Pancreas (tissue), 10 donors: Measurements from ENCODE around the gene ZNF592. TPM values are rescaled to one million over a fixed set of nuclear protein-coding genes. Genes with fewer than 3 reads are reported as not detected.

Source experiments
- ATAC-seq, 4 donors: fragments of 200-7000 bp; cut with Tn5 transposase; one replicate each; pipeline versions ENCODE4 v1.8.0 to v1.9.1; 2020; ENCODE audit warnings: mild to moderate bottlenecking in 4 of 4, moderate library complexity in 4 of 4
- DNase-seq, 6 donors: peaks; one replicate each; pipeline ENCODE4 v3.0.0-alpha.2; 2020
- FAIRE-seq: peaks from 2 replicates; lab custom pipeline; 2012; peaks lifted over from hg19 to GRCh38; lab: Jason Lieb, UNC
- H3K27ac ChIP-seq, 4 donors: fragments of 200-600 bp; sonication (generic); 1 replicate in 3 of 4; 2 replicates in 1 of 4; pipeline versions ENCODE4 v1.5.0 to v1.8.0; 2020
- H3K27me3 ChIP-seq, 4 donors: fragments of 200-600 bp; one replicate each; pipeline ENCODE4 v1.8.0; 2021
- H3K36me3 ChIP-seq, 3 donors: fragments of 200-600 bp; sonication (generic) in 1 of 3; one replicate each; pipeline versions ENCODE4 v1.5.0 to v1.8.0; 2020 to 2021
- H3K4me1 ChIP-seq, 3 donors: fragments of 200-600 bp; one replicate each; pipeline ENCODE4 v1.8.0; 2021
- H3K4me3 ChIP-seq, 4 donors: fragments of 200-600 bp; sonication (generic) in 2 of 4; one replicate each; pipeline versions ENCODE4 v1.5.0 to v1.8.0; 2020 to 2021
- H3K9me3 ChIP-seq, 4 donors: fragments of 200-600 bp; one replicate each; pipeline ENCODE4 v1.8.0; 2021
- WGBS, 2 donors: extraction: QIAGEN DNeasy Blood & Tissue Kit; methylation state at CpG; one replicate each; pipeline ENCODE4 v1.1.7; 2013; 5-methylcytosine and 5-hydroxymethylcytosine counted together
- intact Hi-C, 3 donors: fragments of 100-400 bp; cut with DNase I; formaldehyde crosslinking; loops; one replicate each; pipeline versions ENCODE4 v1.11.1 to v1.14.2; 2022
- polyA plus RNA-seq, 2 donors: library from polyadenylated mRNA; stranded (reverse); fragments of 200-250 nt; gene quantifications; one replicate each; pipeline ENCODE4 v1.2.3, GENCODE V29; 2013
- total RNA-seq, 6 donors: library from RNA; stranded (reverse); fragmentation: NEBNext Ultra II Directional in 4 of 6; extraction: Animal tissue kit (Norgen Biotek cat#: 25700) in 4 of 6; gene quantifications; one replicate each; pipeline versions ENCODE4 v1.2.1 to v1.2.4, GENCODE V29; 2021 to 2023
- TF ChIP-seq, protein P1 (sequence below), 4 donors: fragments of 200-600 bp; sonication (generic) in 3 of 4; IDR thresholded peaks; one replicate each; pipeline versions ENCODE4 v1.5.0 to v1.8.0; 2021; ENCODE audit warnings: antibody characterized with exemption in 4 of 4
- donor health status: healthy with polysubstance abuse.
- donor health status: DM: no; HTN: no; CAD: no; lungs with moderate emphysema.
- donor health status: DM: no; HTN: no; CAD: no.
- donor health status: control.
- donor health status: control.
- donor health status: Bipolar disorder and iron deficiency.
- donor health status: DM: yes; HTN: yes; CAD: no.
- donor health status: DM: no; HTN: no; CAD: no.
- donor health status: DM: no; HTN: no; CAD: no.
- donor health status: DM: yes; HTN: yes; CAD: no.

ZNF592 gene
- total and polyA plus RNA-seq, 8 donors: 9.1 to 16.6 (median 12.0) TPM

DNA sequence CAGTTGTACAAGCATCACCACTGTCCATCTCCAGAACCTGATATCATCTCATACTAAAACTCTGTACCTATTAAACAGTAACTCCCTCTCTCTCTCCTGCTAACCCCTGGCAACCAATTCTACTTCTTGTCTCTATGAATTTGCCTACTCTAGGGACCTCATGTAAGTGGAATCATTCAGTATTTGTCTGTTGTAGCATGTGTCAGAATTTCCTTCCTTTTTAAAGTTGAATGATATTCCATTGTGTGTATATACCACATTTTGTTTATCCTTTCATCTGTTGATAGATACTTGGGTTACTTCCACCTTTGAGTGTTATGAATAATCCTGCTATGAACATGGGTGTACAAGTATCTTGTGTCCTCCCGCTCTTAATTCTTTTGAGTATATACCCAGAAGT is 16.6 kb downstream of the ZNF592 start:
- H3K4me3 ChIP-seq: no peak overlapping the region
- DNase-seq: no peak
- peaks cover 21 to 35% (median 34%) of the 10 kb centered on the region in 3 donors for H3K4me1 ChIP-seq
- FAIRE-seq: no peak
- H3K27ac ChIP-seq: no peak overlapping the region
- WGBS, 2 donors: 98 to 100% methylated on average over 1 of the region's 1 CpG
- intact Hi-C loops: no loop called here
- no peak for ATAC-seq
- no peaks in the 10 kb centered on the region for H3K9me3 ChIP-seq
- peaks cover 0 to 22% (median 2%) of the 10 kb centered on the region in 3 donors for H3K36me3 ChIP-seq
- no peaks in the 10 kb centered on the region for H3K27me3 ChIP-seq
- TF ChIP-seq, protein P1, sequence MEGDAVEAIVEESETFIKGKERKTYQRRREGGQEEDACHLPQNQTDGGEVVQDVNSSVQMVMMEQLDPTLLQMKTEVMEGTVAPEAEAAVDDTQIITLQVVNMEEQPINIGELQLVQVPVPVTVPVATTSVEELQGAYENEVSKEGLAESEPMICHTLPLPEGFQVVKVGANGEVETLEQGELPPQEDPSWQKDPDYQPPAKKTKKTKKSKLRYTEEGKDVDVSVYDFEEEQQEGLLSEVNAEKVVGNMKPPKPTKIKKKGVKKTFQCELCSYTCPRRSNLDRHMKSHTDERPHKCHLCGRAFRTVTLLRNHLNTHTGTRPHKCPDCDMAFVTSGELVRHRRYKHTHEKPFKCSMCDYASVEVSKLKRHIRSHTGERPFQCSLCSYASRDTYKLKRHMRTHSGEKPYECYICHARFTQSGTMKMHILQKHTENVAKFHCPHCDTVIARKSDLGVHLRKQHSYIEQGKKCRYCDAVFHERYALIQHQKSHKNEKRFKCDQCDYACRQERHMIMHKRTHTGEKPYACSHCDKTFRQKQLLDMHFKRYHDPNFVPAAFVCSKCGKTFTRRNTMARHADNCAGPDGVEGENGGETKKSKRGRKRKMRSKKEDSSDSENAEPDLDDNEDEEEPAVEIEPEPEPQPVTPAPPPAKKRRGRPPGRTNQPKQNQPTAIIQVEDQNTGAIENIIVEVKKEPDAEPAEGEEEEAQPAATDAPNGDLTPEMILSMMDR (IDR thresholded peaks at IDR 0.05): no peak

DNA sequence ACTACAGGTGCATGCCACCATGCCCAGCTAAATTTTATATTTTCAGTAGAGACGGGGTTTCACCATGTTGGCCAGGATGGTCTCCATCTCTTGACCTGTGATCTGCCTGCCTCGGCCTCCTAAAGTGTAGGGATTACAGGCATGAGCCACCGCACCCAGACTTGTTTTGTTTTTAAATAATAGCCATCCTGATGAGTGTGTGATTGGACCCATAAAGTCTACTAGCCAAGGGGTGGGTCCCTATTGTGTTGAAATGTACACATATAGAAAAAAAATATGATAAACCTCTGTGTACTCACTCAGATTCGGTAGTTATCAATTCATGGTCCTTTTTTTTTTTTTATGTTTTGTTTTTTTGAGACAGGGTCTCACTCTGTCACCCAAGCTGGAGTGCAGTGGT is 17.3 kb downstream of the ZNF592 start:
- intact Hi-C loops: no loop called here
- no peaks in the 10 kb centered on the region for H3K27me3 ChIP-seq
- 87% methylated on average over 4 of the region's 4 CpGs for WGBS, 2 donors
- H3K27ac ChIP-seq: no peak overlapping the region
- FAIRE-seq (no peak), DNase-seq (no peak), ATAC-seq (no peak)
- TF ChIP-seq, protein P1 (IDR thresholded peaks at IDR 0.05): no peak
- H3K36me3 ChIP-seq: peaks cover 0 to 22% (median 2%) of the 10 kb centered on the region in 3 donors
- peaks cover 18 to 33% (median 28%) of the 10 kb centered on the region in 3 donors for H3K4me1 ChIP-seq
- no peak overlapping the region for H3K4me3 ChIP-seq
- no peaks in the 10 kb centered on the region for H3K9me3 ChIP-seq

DNA sequence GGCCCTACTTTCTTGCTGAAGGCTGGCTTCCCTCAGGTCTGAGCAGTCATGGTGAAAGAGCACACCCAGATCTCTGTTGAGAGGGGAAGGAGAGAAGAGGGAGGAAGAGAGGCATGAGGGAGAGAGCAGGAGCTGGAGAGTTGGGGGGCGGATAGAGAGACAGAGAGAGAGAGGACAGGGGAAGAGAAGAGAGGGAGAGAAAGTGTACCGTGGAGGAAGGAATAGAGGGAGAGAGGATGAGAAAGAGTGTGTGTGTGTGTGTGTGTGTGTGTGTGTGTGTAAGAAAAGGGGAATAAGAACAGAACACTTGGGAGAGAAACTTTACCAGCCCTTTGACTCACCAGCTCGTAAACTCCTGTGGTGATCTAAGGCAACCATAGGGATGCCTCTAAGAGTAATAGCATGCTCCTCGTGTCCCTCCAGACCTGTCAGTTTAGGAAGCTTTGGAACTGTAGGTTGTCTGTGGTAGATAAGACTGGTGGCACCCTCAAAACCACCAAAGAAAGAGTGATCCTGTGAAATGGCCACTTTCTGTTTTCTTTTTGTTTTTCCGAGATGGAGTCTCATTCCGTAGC is 18.2 kb downstream of the ZNF592 start:
- peaks cover 0 to 22% (median 2%) of the 10 kb centered on the region in 3 donors for H3K36me3 ChIP-seq
- intact Hi-C loops: no loop called here
- H3K9me3 ChIP-seq: no peaks in the 10 kb centered on the region
- no peaks in the 10 kb centered on the region for H3K27me3 ChIP-seq
- H3K4me3 ChIP-seq: no peak overlapping the region
- H3K27ac ChIP-seq: no peak overlapping the region
- FAIRE-seq: no peak
- WGBS, 2 donors: 93% methylated on average over 6 of the region's 6 CpGs
- TF ChIP-seq, protein P1 (IDR thresholded peaks at IDR 0.05): no peak
- ATAC-seq: no peak
- H3K4me1 ChIP-seq: peaks cover 11 to 25% (median 20%) of the 10 kb centered on the region in 3 donors
- DNase-seq: no peak

DNA sequence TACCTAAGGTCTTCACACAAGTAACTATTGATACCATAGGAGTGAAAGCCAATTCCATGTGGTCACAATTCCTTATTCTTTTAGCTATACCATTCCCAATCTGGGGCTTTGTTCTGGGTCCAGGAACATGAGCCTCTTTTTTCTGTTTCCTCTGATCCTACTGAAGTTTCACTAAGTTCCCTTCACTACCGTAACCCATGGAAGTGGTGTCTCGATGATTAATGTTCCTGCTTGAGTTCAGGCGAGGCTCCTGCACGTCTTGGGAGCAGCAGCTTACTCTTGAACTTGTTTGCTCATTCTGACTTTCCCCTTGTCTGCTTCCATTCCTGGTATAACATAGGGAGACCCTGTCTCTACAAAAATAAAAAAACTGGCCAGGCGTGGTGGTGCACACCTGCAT is 23.6 kb downstream of the ZNF592 start:
- Histone ChIP-seq H3K27me3 (no peaks in the 10 kb centered on the region), H3K27ac (no peak overlapping the region), H3K4me1 (peaks cover 0 to 16% (median 4%) of the 10 kb centered on the region in 3 donors), H3K36me3 (peaks cover 0 to 8% (median 2%) of the 10 kb centered on the region in 3 donors), H3K4me3 (no peak overlapping the region), H3K9me3 (no peaks in the 10 kb centered on the region)
- intact Hi-C loops: no loop called here
- 74 to 76% methylated on average over 5 of the region's 5 CpGs for WGBS, 2 donors
- FAIRE-seq (no peak), DNase-seq (no peak), ATAC-seq (no peak)
- TF ChIP-seq, protein P1 (IDR thresholded peaks at IDR 0.05): no peak

DNA sequence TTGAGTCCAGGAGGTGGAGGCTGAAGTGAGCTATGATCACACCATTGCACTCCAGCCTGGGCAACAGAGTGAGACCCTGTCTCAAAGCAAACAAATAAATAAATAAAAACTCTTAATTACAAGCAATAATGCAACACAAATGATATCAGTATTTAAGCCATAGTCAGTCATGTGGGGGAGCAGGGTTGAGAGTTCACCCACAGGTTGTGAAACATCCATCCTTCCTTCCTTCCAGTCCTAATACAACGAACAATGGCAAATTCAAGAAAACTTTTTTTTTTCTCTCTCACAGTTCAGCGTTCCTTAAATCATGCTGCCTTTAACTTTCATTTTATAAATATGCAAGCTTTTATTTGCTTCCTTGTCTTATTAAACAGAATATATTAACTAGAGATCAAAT is 24.1 kb downstream of the ZNF592 start:
- H3K27ac ChIP-seq: no peak overlapping the region
- TF ChIP-seq, protein P1 (IDR thresholded peaks at IDR 0.05): no peak
- H3K4me3 ChIP-seq: no peak overlapping the region
- WGBS, 2 donors: 75% methylated on average over 2 of the region's 2 CpGs
- no peak for DNase-seq
- intact Hi-C loops: no loop called here
- ATAC-seq: peak in 1 of 4 donors; percentile 24
- peaks cover 0 to 16% (median 4%) of the 10 kb centered on the region in 3 donors for H3K4me1 ChIP-seq
- no peaks in the 10 kb centered on the region for H3K27me3 ChIP-seq
- no peaks in the 10 kb centered on the region for H3K9me3 ChIP-seq
- no peak for FAIRE-seq
- peaks cover 0 to 8% (median 2%) of the 10 kb centered on the region in 3 donors for H3K36me3 ChIP-seq
